ENCODE measurements around the gene ZBED6. TPM values are rescaled to one million over a fixed set of nuclear protein-coding genes. Genes with fewer than 3 reads are reported as not detected.

ZBED6 gene
- total and polyA plus RNA-seq, 3 donors from 2014 or later, result 8.2 to 29.8 (median 24.8) TPM

- H3K9me3 ChIP-seq, result no peaks in the 10 kb centered on the region
- H3K4me1 ChIP-seq, result peaks cover 4% of the 10 kb centered on the region
- TF ChIP-seq POLR2A (IDR thresholded peaks at IDR 0.05) (no peak), CTCF (IDR thresholded peaks at IDR 0.05) (no peak)
- intact Hi-C loops (cut with DNase I; ENCODE audit: low total_unique reads), result no loop called here
- no peak overlapping the region for H3K4me3 ChIP-seq
- no peak for DNase-seq
- no peaks in the 10 kb centered on the region for H3K36me3 ChIP-seq (ENCODE audit: low read depth, missing control alignments)
- no peaks in the 10 kb centered on the region for H3K27me3 ChIP-seq
- no peak overlapping the region for H3K27ac ChIP-seq
- 92 to 98% methylated on average over 7 of the region's 7 CpGs for WGBS, 2 donors
Observed at GRCh38 chr1:203805689-203806088, 10.3 kb downstream of the ZBED6 start.

- no peaks in the 10 kb centered on the region for H3K27me3 ChIP-seq
- no peak overlapping the region for H3K27ac ChIP-seq
- WGBS, 2 donors, result 74 to 81% methylated on average over 2 of the region's 2 CpGs
Observed at GRCh38 chr1:203807196-203807595, 11.8 kb downstream of the ZBED6 start.

GRCh38 chr1:203813581-203814341 lies 18.3 kb downstream of the ZBED6 start:
- H3K36me3 ChIP-seq (ENCODE audit: low read depth, missing control alignments), result no peaks in the 10 kb centered on the region
- peaks cover 11% of the 10 kb centered on the region for H3K4me1 ChIP-seq
- intact Hi-C loops (cut with DNase I; ENCODE audit: low total_unique reads), result no loop called here
- DNase-seq, result no peak
- no peak overlapping the region for H3K27ac ChIP-seq
- no peaks in the 10 kb centered on the region for H3K9me3 ChIP-seq
- TF ChIP-seq CTCF (IDR thresholded peaks at IDR 0.05) (no peak), POLR2A (IDR thresholded peaks at IDR 0.05) (no peak)
- H3K27me3 ChIP-seq, result no peaks in the 10 kb centered on the region
- WGBS, 2 donors, result 85 to 96% methylated on average over 2 of the region's 2 CpGs
- H3K4me3 ChIP-seq, result no peak overlapping the region

More at GRCh38 chr1:203807196-203807595, 11.8 kb downstream of the ZBED6 start:
- Histone ChIP-seq H3K9me3 (no peaks in the 10 kb centered on the region), H3K36me3 (ENCODE audit: low read depth, missing control alignments) (no peaks in the 10 kb centered on the region), H3K4me1 (peaks cover 10% of the 10 kb centered on the region), H3K4me3 (no peak overlapping the region)
- DNase-seq, result no peak
- intact Hi-C loops (cut with DNase I; ENCODE audit: low total_unique reads), result no loop called here
- TF ChIP-seq POLR2A (IDR thresholded peaks at IDR 0.05), result no peak
- TF ChIP-seq CTCF (IDR thresholded peaks at IDR 0.05), result no peak

- 94 to 95% methylated on average over 6 of the region's 6 CpGs for WGBS, 2 donors
- no peaks in the 10 kb centered on the region for H3K36me3 ChIP-seq (ENCODE audit: low read depth, missing control alignments)
Observed at GRCh38 chr1:203818399-203818798, 23.0 kb downstream of the ZBED6 start.

More at GRCh38 chr1:203818399-203818798, 23.0 kb downstream of the ZBED6 start:
- Histone ChIP-seq H3K9me3 (no peaks in the 10 kb centered on the region), H3K27ac (no peak overlapping the region), H3K27me3 (no peaks in the 10 kb centered on the region), H3K4me1 (no peaks in the 10 kb centered on the region), H3K4me3 (no peak overlapping the region)
- no peak for DNase-seq
- TF ChIP-seq CTCF (IDR thresholded peaks at IDR 0.05), result no peak
- no peak for TF ChIP-seq POLR2A (IDR thresholded peaks at IDR 0.05)
- intact Hi-C loops (cut with DNase I; ENCODE audit: low total_unique reads), result no loop called here
